ENCODE results near the gene GNS. TPM values are rescaled to one million over a fixed set of nuclear protein-coding genes. Genes with fewer than 3 reads are reported as not detected.

Gene GNS
- total RNA-seq, 2 experiments from 2014 or later = 8.7 to 10.0 TPM

DNA sequence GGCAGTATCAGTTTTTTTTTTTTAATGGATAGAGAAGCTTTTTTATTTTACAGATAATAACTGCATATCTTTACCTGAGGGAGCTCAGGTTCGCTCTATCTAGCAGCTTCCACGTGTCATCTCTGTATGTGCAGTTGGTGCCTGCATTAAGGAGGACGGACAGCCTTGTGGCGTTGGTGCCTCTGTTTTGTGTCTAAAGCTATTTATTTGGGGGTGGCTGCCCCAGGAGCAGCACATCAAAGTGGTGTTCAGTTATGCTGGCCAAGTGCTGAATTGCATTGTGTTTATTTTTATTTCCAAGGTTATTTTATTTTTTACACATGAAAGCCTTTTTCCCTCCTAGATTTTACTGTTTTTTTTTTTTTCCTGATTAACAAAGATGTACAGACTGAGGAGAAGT, 89.2 kb downstream of the GNS start:
- DNase-seq = peak in 4 of 14 experiments; percentile 31 to 65 (median 52)
- intact Hi-C loops (cut with DNase I, micrococcal nuclease) = loop anchor here in 1 of 2 experiments (10.0 kb wide), 1 partner anchor 215 kb away; the partner anchor contains the start of gene TBK1
- CTCF ChIA-PET = interaction anchor here (0.8 to 3.1 kb wide), 10 partner anchors 8 to 120 kb away, joined by 4 to 15 read pairs (median 6); no protein-coding TSS in a partner anchor
- Histone ChIP-seq H3K36me3 (ENCODE audit: insufficient read depth, low read length) (peaks cover 4% of the 10 kb centered on the region), H3K4me3 (ENCODE audit: low read length) (peak overlapping the region; percentile 59), H3K4me1 (ENCODE audit: insufficient read depth, low read length) (peaks cover 88% of the 10 kb centered on the region), H3K27me3 (ENCODE audit: control insufficient read depth in 1 of 2, insufficient read depth in 2 of 2, low read length in 2 of 2) (no peaks in the 10 kb centered on the region), H3K9me3 (ENCODE audit: control insufficient read depth in 1 of 2, insufficient read depth in 1 of 2, low read length in 2 of 2) (no peaks in the 10 kb centered on the region), H3K27ac (ENCODE audit: low read depth in 1 of 2, low read length in 2 of 2) (peak overlapping the region; percentile 82 to 91)
- H3K9me3 Mint-ChIP-seq = no peaks in the 10 kb centered on the region
- H3K27ac Mint-ChIP-seq = peak overlapping the region; percentile 98
- POLR2A ChIA-PET = interaction anchor here (0.6 to 34.4 kb wide), 21 partner anchors 9 to 498 kb away, joined by 3 to 808 read pairs (median 6); partner anchors contain the start of genes RASSF3 and XPOT
- peaks cover 93% of the 10 kb centered on the region for H3K4me1 Mint-ChIP-seq (ENCODE audit: low read depth)
- H3K36me3 Mint-ChIP-seq (ENCODE audit: low read depth) = peaks cover 27% of the 10 kb centered on the region
- no peak for ATAC-seq (ENCODE audit: poor library complexity)
- peak overlapping the region; percentile 91 for H3K4me3 Mint-ChIP-seq
- TF ChIP-seq, protein P1, sequence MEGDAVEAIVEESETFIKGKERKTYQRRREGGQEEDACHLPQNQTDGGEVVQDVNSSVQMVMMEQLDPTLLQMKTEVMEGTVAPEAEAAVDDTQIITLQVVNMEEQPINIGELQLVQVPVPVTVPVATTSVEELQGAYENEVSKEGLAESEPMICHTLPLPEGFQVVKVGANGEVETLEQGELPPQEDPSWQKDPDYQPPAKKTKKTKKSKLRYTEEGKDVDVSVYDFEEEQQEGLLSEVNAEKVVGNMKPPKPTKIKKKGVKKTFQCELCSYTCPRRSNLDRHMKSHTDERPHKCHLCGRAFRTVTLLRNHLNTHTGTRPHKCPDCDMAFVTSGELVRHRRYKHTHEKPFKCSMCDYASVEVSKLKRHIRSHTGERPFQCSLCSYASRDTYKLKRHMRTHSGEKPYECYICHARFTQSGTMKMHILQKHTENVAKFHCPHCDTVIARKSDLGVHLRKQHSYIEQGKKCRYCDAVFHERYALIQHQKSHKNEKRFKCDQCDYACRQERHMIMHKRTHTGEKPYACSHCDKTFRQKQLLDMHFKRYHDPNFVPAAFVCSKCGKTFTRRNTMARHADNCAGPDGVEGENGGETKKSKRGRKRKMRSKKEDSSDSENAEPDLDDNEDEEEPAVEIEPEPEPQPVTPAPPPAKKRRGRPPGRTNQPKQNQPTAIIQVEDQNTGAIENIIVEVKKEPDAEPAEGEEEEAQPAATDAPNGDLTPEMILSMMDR (IDR thresholded peaks at IDR 0.05) = no peak
- H3K27me3 Mint-ChIP-seq = no peaks in the 10 kb centered on the region

DNA sequence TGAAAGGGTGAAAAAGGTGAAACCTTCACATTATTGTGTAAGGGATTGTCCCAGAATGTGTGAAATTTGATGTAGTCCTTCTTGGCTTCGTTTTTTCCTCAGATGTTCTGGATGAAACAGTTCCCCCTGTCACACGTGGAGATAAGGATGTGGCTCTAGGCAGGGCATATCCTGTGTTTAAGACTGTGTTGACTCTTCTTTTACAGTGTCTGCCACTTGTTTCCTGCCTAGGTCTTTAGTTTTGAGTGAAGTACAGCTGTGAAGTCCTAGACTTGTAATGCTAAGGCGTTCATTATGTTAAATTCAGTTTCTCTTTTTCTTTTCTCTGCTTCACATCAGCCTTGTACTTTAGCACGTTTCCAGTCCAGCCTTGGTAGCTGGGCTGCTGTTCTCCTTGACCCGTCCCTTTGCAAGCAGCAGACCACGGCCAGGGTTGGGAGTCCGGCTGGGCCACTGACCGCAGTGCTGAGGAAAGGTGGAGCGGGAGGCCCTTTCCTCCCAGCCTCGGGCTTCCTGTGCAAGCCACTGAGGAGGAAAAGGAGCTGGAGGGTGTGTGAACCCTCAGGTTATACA, 89.8 kb downstream of the GNS start:
- H3K4me1 Mint-ChIP-seq (ENCODE audit: low read depth) = peaks cover 94% of the 10 kb centered on the region
- H3K27ac ChIP-seq (ENCODE audit: low read depth in 1 of 2, low read length in 2 of 2) = peak overlapping the region; percentile 82 to 91
- peak overlapping the region; percentile 91 for H3K4me3 Mint-ChIP-seq
- H3K4me3 ChIP-seq (ENCODE audit: low read length) = peak overlapping the region; percentile 59
- intact Hi-C loops (cut with DNase I, micrococcal nuclease) = loop anchor here in 1 of 2 experiments (1.0 kb wide), 3 partner anchors 10 to 60 kb away; no protein-coding TSS in a partner anchor
- no peaks in the 10 kb centered on the region for H3K27me3 Mint-ChIP-seq
- H3K36me3 ChIP-seq (ENCODE audit: insufficient read depth, low read length) = peaks cover 4% of the 10 kb centered on the region
- H3K36me3 Mint-ChIP-seq (ENCODE audit: low read depth) = peaks cover 27% of the 10 kb centered on the region
- ATAC-seq (ENCODE audit: poor library complexity) (peak; percentile 81), DNase-seq (peak in 13 of 14 experiments; percentile 23 to 93 (median 48))
- ChIA-PET CTCF (interaction anchor here (0.8 to 3.1 kb wide), 11 partner anchors 9 to 120 kb away, joined by 3 to 15 read pairs (median 4); no protein-coding TSS in a partner anchor), POLR2A (interaction anchor here (0.6 to 34.4 kb wide), 21 partner anchors 9 to 499 kb away, joined by 3 to 808 read pairs (median 6); partner anchors contain the start of genes RASSF3 and XPOT)
- H3K9me3 Mint-ChIP-seq = no peaks in the 10 kb centered on the region
- H3K9me3 ChIP-seq (ENCODE audit: control insufficient read depth in 1 of 2, insufficient read depth in 1 of 2, low read length in 2 of 2) = no peaks in the 10 kb centered on the region
- TF ChIP-seq, protein P1 (IDR thresholded peaks at IDR 0.05) = no peak
- H3K27me3 ChIP-seq (ENCODE audit: control insufficient read depth in 1 of 2, insufficient read depth in 2 of 2, low read length in 2 of 2) = no peaks in the 10 kb centered on the region
- H3K4me1 ChIP-seq (ENCODE audit: insufficient read depth, low read length) = peaks cover 87% of the 10 kb centered on the region
- H3K27ac Mint-ChIP-seq = peak overlapping the region; percentile 98

DNA sequence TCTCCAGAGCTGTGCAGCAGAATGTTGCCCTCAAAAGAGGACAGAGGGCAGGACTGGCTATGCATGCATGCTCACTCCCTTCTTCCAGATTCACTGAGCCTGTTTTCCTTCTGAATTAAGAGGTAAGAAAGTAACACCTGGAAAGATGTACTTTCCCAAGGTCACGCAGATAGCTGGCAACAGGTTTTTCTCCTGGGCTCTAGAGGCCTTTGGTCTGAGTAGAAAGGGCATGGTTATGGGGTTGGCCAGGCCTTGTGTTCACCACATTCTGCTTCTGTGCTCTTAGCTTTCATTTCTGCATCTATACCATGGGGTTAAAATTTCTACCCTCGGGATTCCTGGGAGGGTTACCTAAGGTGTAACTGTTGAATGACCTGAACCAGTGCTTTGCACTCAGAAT, 91.4 kb downstream of the GNS start:
- H3K36me3 ChIP-seq (ENCODE audit: insufficient read depth, low read length) = peaks cover 11% of the 10 kb centered on the region
- Mint-ChIP-seq H3K4me1 (ENCODE audit: low read depth) (peaks cover 93% of the 10 kb centered on the region), H3K27me3 (no peaks in the 10 kb centered on the region), H3K27ac (peak overlapping the region; percentile 98), H3K36me3 (ENCODE audit: low read depth) (peaks cover 25% of the 10 kb centered on the region), H3K9me3 (no peaks in the 10 kb centered on the region), H3K4me3 (peak overlapping the region; percentile 91)
- no peak for DNase-seq
- no peaks in the 10 kb centered on the region for H3K9me3 ChIP-seq (ENCODE audit: control insufficient read depth in 1 of 2, insufficient read depth in 1 of 2, low read length in 2 of 2)
- intact Hi-C loops (cut with DNase I, micrococcal nuclease) = no loop called here
- TF ChIP-seq, protein P1 (IDR thresholded peaks at IDR 0.05) = no peak
- H3K27me3 ChIP-seq (ENCODE audit: control insufficient read depth in 1 of 2, insufficient read depth in 2 of 2, low read length in 2 of 2) = no peaks in the 10 kb centered on the region
- peak overlapping the region; percentile 82 to 91 for H3K27ac ChIP-seq (ENCODE audit: low read depth in 1 of 2, low read length in 2 of 2)
- CTCF ChIA-PET = interaction anchor here (1.7 to 3.1 kb wide), 4 partner anchors 11 to 59 kb away, joined by 3 to 15 read pairs (median 12); no protein-coding TSS in a partner anchor
- no peak overlapping the region for H3K4me3 ChIP-seq (ENCODE audit: low read length)
- POLR2A ChIA-PET = interaction anchor here (0.8 to 34.4 kb wide), 7 partner anchors 9 to 57 kb away, joined by 3 to 808 read pairs (median 14); partner anchors contain the start of gene RASSF3
- H3K4me1 ChIP-seq (ENCODE audit: insufficient read depth, low read length) = peaks cover 75% of the 10 kb centered on the region
- no peak for ATAC-seq (ENCODE audit: poor library complexity)

Data from CD4-positive, alpha-beta T cell (primary cell).